CD8-positive, alpha-beta memory T cell (primary cell): ENCODE data around the gene PITPNC1. TPM values are rescaled to one million over a fixed set of nuclear protein-coding genes. Genes with fewer than 3 reads are reported as not detected.

Source experiments
- CTCF ChIA-PET: fragments of 350-600 bp; sonication (Branson Sonifier 250); formaldehyde crosslinking; loops from one replicate; lab custom pipeline; 2021; ENCODE audit warnings: antibody characterized with exemption; lab: Charles Lee
- POLR2A ChIA-PET: fragments of 350-600 bp; sonication (Branson Sonifier 250); formaldehyde crosslinking; loops from one replicate; lab custom pipeline; 2021; ENCODE audit warnings: antibody characterized with exemption; lab: Charles Lee
- DNase-seq, 5 donors: peaks; one replicate each; pipeline versions ENCODE4 v3.0.0 to v3.0.0-alpha.2; 2020 to 2022; ENCODE audit warnings: mixed read lengths in 1 of 5
- H3K27ac ChIP-seq: one replicate; pipeline ENCODE4 v1.7.0; 2013; ENCODE audit warnings: low read depth, mild to moderate bottlenecking, low read length, moderate library complexity
- H3K27me3 ChIP-seq: 2 replicates; pipeline ENCODE4 v1.7.0; 2013; ENCODE audit warnings: low read length, mild to moderate bottlenecking; ENCODE audit not compliant: insufficient read depth, poor library complexity, severe bottlenecking
- H3K36me3 ChIP-seq: 2 replicates; pipeline ENCODE4 v1.7.0; 2013; ENCODE audit warnings: mild to moderate bottlenecking, low read length, moderate library complexity; ENCODE audit not compliant: insufficient read depth
- H3K4me1 ChIP-seq: 2 replicates; pipeline ENCODE4 v1.7.0; 2013; ENCODE audit warnings: mild to moderate bottlenecking, low read length, moderate library complexity; ENCODE audit not compliant: insufficient read depth
- H3K4me3 ChIP-seq: 2 replicates; pipeline ENCODE4 v1.7.0; 2013; ENCODE audit warnings: mild to moderate bottlenecking, low read length
- H3K9me3 ChIP-seq: 2 replicates; pipeline ENCODE4 v1.7.0; 2013; ENCODE audit warnings: mild to moderate bottlenecking, low read length
- H3K27ac Mint-ChIP-seq, 8 donors: one replicate each; pipeline ENCODE4 v1.8.0; 2020 to 2021; ENCODE audit warnings: mixed read lengths in 8 of 8, mild to moderate bottlenecking in 6 of 8, inconsistent platforms in 3 of 8, moderate library complexity in 3 of 8
- H3K27me3 Mint-ChIP-seq, 2 donors: one replicate each; pipeline ENCODE4 v1.8.0; 2020 to 2021; ENCODE audit warnings: mixed read lengths in 2 of 2, mild to moderate bottlenecking in 1 of 2, moderate library complexity in 1 of 2
- H3K36me3 Mint-ChIP-seq, 3 donors: one replicate each; pipeline ENCODE4 v1.8.0; 2020 to 2021; ENCODE audit warnings: mixed read lengths in 3 of 3, inconsistent platforms in 1 of 3, mild to moderate bottlenecking in 1 of 3
- H3K4me1 Mint-ChIP-seq, 3 donors: one replicate each; pipeline ENCODE4 v1.8.0; 2020 to 2021; ENCODE audit warnings: mixed read lengths in 3 of 3, inconsistent platforms in 1 of 3, mild to moderate bottlenecking in 1 of 3
- H3K4me3 Mint-ChIP-seq, 7 donors: one replicate each; pipeline ENCODE4 v1.8.0; 2020 to 2021; ENCODE audit warnings: mixed read lengths in 7 of 7, mild to moderate bottlenecking in 6 of 7, moderate library complexity in 4 of 7, inconsistent platforms in 2 of 7
- H3K9me3 Mint-ChIP-seq, 5 donors: one replicate each; pipeline ENCODE4 v1.8.0; 2020 to 2022; ENCODE audit warnings: mixed read lengths in 5 of 5, mild to moderate bottlenecking in 3 of 5, moderate library complexity in 2 of 5, inconsistent platforms in 1 of 5
- polyA plus RNA-seq: library from polyadenylated mRNA; unstranded; fragments of 300-500 nt; fragmentation: Illumina TruSeq; gene quantifications from one replicate; pipeline ENCODE4 v1.2.3, GENCODE V29; 2021
- total RNA-seq, 2 experiments: library from RNA; stranded (reverse); gene quantifications; one replicate each; pipeline ENCODE4 v1.2.3, GENCODE V29; 2021

Gene PITPNC1
- total and polyA plus RNA-seq, 3 experiments from 2014 or later: 43.1 to 163 (median 45.1) TPM

DNA sequence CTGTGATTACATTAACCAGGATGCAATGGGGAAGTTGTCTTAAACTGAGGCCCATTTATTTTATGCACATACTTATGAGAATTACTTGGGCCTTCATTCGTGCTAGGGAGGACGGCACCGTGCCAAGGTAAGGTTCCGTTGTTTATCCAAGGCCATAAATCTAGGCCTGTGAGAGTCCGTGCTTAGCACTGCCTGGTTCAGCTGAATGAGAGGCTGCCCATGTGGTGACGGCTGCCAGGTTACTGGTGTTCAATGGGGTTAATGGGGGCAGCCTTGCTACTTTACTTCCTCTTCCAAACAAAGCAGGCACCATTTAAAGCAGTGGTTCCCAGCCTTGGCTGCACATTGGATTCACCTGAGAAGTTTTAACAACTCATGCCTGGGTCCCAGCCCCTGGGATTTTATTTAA lies 205.6 kb downstream of the PITPNC1 start:
- Mint-ChIP-seq H3K27me3 (peaks cover 0 to 1% of the 10 kb centered on the region in 2 donors), H3K9me3 (peaks cover 0 to 1% (median 0%) of the 10 kb centered on the region in 5 donors), H3K27ac (peak overlapping the region in 2 of 8 donors; percentile 54 to 77), H3K4me3 (no peak overlapping the region), H3K36me3 (peaks cover 3 to 80% (median 17%) of the 10 kb centered on the region in 3 donors), H3K4me1 (peaks cover 17 to 45% (median 19%) of the 10 kb centered on the region in 3 donors)
- Histone ChIP-seq H3K36me3 (peaks cover 11% of the 10 kb centered on the region), H3K9me3 (no peaks in the 10 kb centered on the region), H3K27ac (no peak overlapping the region), H3K4me3 (no peak overlapping the region), H3K4me1 (no peaks in the 10 kb centered on the region), H3K27me3 (no peaks in the 10 kb centered on the region)
- CTCF ChIA-PET: no interaction called here
- POLR2A ChIA-PET: no interaction called here
- DNase-seq: no peak

DNA sequence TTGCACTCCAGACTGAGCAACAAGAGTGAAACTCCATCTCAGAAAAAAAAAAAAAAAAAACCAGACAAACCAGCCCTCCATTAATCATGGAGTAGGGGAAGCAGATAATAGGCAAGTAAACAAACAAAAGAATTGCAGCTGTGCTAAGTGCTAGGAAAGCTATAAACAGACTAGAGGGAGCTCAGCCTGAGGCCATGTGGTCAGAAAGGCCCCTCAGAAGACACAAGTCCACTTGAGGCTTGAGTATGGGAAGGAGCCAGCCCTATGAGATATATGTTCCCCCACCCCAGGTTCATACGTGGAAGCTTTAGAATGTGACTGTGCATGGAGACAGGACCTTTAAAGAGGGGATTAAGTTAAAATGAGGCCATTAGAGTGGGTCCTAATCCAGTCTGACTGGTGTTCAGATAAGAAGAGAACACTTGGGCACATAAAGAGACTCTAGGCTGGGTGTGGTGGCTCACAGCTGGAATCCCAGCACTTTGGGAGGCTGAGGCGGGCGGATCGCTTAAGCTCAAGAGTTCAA lies 208.1 kb downstream of the PITPNC1 start:
- ChIA-PET CTCF (interaction anchor here (0.8 kb wide), 1 partner anchor 206 kb away, joined by 3 read pairs; no protein-coding TSS in a partner anchor), POLR2A (interaction anchor here (0.7 to 1.0 kb wide), 2 partner anchors 61 to 332 kb away, joined by 3 read pairs; no protein-coding TSS in a partner anchor)
- no peaks in the 10 kb centered on the region for H3K27me3 ChIP-seq
- Mint-ChIP-seq H3K27ac (peak overlapping the region in 1 of 8 donors; percentile 54), H3K27me3 (peaks cover 0 to 1% of the 10 kb centered on the region in 2 donors), H3K4me1 (peaks cover 23 to 57% (median 36%) of the 10 kb centered on the region in 3 donors), H3K36me3 (peaks cover 3 to 72% (median 14%) of the 10 kb centered on the region in 3 donors), H3K9me3 (no peaks in the 10 kb centered on the region), H3K4me3 (no peak overlapping the region)
- H3K36me3 ChIP-seq: peaks cover 6% of the 10 kb centered on the region
- H3K4me3 ChIP-seq: no peak overlapping the region
- H3K27ac ChIP-seq: no peak overlapping the region
- no peaks in the 10 kb centered on the region for H3K9me3 ChIP-seq
- no peaks in the 10 kb centered on the region for H3K4me1 ChIP-seq
- no peak for DNase-seq

DNA sequence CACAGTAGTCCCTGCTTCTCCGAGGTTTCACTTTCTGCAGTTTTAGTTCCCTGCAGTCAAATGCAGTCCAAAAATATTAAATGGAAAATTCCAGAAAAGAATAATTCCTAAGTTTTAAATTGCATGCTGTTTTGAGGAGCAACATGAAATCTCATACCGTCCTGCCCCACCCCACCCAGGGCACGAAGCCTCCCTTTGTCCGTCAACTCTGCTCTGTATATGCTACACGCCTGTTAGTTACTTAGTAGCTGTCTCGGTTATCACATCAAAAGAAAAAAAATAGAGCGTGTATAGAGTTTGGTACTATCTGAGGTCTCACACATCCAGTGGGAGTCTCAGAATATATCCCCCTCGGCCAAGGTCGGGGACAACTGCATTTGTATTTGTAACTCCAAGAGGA lies 211.2 kb downstream of the PITPNC1 start:
- Histone ChIP-seq H3K4me1 (no peaks in the 10 kb centered on the region), H3K4me3 (no peak overlapping the region), H3K27ac (no peak overlapping the region), H3K9me3 (no peaks in the 10 kb centered on the region), H3K36me3 (no peaks in the 10 kb centered on the region), H3K27me3 (no peaks in the 10 kb centered on the region)
- H3K4me3 Mint-ChIP-seq: no peak overlapping the region
- no peaks in the 10 kb centered on the region for H3K9me3 Mint-ChIP-seq
- H3K36me3 Mint-ChIP-seq: peaks cover 3 to 63% (median 18%) of the 10 kb centered on the region in 3 donors
- peaks cover 20 to 64% (median 42%) of the 10 kb centered on the region in 3 donors for H3K4me1 Mint-ChIP-seq
- ChIA-PET POLR2A (no interaction called here), CTCF (no interaction called here)
- peaks cover 0 to 1% of the 10 kb centered on the region in 2 donors for H3K27me3 Mint-ChIP-seq
- no peak for DNase-seq
- peak overlapping the region in 5 of 8 donors; percentile 10 to 85 (median 62) for H3K27ac Mint-ChIP-seq

DNA sequence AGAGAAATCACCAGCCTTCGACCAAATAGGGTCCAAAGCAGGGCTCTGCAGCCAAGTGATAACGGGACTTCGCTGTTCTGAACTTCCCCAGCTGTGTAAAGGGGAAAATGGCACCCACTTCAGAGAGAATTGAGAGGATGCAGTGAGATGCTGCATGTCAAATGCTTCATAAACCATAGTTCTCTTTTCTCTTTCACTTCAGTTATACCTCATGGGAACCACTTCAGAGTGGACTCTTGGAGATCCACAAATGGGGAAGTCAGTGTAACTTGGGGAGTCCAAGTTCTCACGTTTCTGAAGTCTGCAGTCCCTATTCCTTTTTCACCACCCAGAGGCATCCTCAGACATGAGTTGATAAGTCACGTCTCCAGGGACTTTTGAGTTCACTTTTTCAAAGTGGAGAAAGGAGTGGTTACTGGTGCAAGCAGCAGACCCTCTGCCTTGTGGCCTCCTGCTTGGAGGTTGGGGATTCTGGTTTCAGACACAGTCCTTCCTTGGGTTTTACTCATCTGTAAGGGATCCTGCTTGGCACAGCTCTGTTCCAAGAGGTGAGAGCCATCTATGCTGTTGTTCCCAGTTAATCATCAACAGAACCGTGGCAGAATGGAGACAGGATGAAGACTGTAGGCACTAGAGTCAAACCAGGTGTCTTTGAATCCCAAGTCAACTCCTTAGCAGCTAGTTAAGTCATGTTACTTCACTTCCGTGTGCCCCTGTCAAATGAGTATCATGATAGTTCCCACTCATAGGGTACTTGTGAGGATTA lies 217.2 kb downstream of the PITPNC1 start:
- no peaks in the 10 kb centered on the region for H3K27me3 ChIP-seq
- ChIA-PET CTCF (interaction anchor here (1.0 to 3.3 kb wide), 2 partner anchors 11 to 219 kb away, joined by 3 to 18 read pairs; no protein-coding TSS in a partner anchor), POLR2A (no interaction called here)
- H3K4me3 ChIP-seq: no peak overlapping the region
- no peaks in the 10 kb centered on the region for H3K9me3 ChIP-seq
- Mint-ChIP-seq H3K4me3 (no peak overlapping the region), H3K4me1 (peaks cover 19 to 60% (median 35%) of the 10 kb centered on the region in 3 donors), H3K9me3 (no peaks in the 10 kb centered on the region), H3K27ac (peak overlapping the region in 5 of 8 donors; percentile 17 to 69 (median 32)), H3K36me3 (peaks cover 0 to 45% (median 17%) of the 10 kb centered on the region in 3 donors), H3K27me3 (no peaks in the 10 kb centered on the region)
- no peaks in the 10 kb centered on the region for H3K36me3 ChIP-seq
- no peaks in the 10 kb centered on the region for H3K4me1 ChIP-seq
- no peak for DNase-seq
- no peak overlapping the region for H3K27ac ChIP-seq

DNA sequence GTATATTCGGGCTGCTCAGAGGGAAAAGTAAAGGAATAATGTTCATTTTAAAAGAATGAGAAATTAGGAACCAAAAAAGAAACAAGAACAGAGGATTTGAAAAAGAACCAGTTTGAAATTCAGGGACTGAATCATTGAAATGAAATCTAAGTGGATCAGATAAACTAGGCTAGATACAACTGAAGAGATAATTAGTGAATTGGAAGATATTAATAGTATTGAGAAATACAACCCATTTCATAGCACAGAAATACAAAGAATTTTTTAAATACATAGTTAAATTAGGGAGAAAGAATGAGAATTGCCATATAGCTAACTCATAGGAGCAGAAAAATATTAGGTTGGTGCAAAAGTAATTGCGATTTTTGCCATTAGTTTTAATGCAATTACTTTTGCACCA lies 223.3 kb downstream of the PITPNC1 start:
- Histone ChIP-seq H3K27ac (no peak overlapping the region), H3K4me3 (no peak overlapping the region), H3K36me3 (no peaks in the 10 kb centered on the region), H3K27me3 (no peaks in the 10 kb centered on the region), H3K9me3 (no peaks in the 10 kb centered on the region), H3K4me1 (no peaks in the 10 kb centered on the region)
- Mint-ChIP-seq H3K27ac (peak overlapping the region in 4 of 8 donors; percentile 1 to 63 (median 44)), H3K4me1 (peaks cover 26 to 51% (median 44%) of the 10 kb centered on the region in 3 donors), H3K9me3 (no peaks in the 10 kb centered on the region), H3K4me3 (no peak overlapping the region), H3K36me3 (peaks cover 0 to 21% (median 2%) of the 10 kb centered on the region in 3 donors), H3K27me3 (peaks cover 0 to 2% of the 10 kb centered on the region in 2 donors)
- POLR2A ChIA-PET: no interaction called here
- DNase-seq: no peak
- CTCF ChIA-PET: interaction anchor here (3.2 kb wide), 1 partner anchor 226 kb away, joined by 16 read pairs; no protein-coding TSS in a partner anchor

DNA sequence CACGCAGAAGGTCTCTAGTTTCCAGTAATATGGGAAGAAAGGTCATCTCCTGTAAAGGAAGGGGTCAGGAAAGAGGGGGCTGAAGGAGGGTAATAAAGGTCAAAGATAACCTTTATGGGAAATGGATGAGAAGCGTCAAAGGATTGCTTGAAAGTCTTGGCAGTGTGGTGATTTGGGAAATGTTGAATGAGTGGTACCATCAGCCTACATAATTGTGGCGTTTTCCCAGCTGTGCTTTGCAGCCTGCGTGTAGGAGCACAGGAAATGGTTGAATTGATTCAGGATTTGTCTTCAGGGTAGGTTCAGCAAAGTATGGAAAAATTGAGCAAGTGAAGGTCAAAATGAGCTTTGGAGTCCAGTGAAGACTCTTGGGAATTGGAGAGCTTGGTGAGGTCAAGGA lies 224.8 kb downstream of the PITPNC1 start:
- Histone ChIP-seq H3K36me3 (peaks cover 6% of the 10 kb centered on the region), H3K4me3 (no peak overlapping the region), H3K4me1 (no peaks in the 10 kb centered on the region), H3K27me3 (no peaks in the 10 kb centered on the region), H3K27ac (no peak overlapping the region), H3K9me3 (no peaks in the 10 kb centered on the region)
- Mint-ChIP-seq H3K27me3 (peaks cover 0 to 2% of the 10 kb centered on the region in 2 donors), H3K36me3 (peaks cover 0 to 27% (median 2%) of the 10 kb centered on the region in 3 donors), H3K27ac (peak overlapping the region; percentile 9 to 82 (median 52)), H3K4me1 (peaks cover 25 to 51% (median 40%) of the 10 kb centered on the region in 3 donors), H3K9me3 (no peaks in the 10 kb centered on the region), H3K4me3 (no peak overlapping the region)
- ChIA-PET CTCF (interaction anchor here (0.9 to 3.2 kb wide), 6 partner anchors 13 to 230 kb away, joined by 3 to 16 read pairs (median 6); no protein-coding TSS in a partner anchor), POLR2A (interaction anchor here (0.9 kb wide), 1 partner anchor 224 kb away, joined by 3 read pairs; no protein-coding TSS in a partner anchor)
- no peak for DNase-seq

DNA sequence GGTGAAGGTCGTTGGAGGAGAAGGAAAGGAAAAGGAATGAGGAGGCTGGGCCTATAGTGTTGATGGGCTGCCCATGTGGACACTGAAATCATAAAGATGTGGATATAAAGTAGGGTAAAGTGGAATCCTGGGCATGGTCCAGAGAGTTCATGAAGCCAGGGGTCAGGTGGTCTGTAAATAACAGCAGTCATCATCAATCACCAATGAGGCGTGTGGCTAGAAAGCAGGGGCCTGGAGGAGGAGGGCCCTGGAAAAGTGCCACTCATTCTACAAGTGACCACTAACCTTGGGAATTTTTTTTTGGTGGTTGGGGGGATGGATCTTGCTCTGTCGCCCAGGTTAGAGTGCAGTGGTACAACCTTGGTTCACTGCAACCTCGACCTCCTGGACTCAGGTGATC lies 225.4 kb downstream of the PITPNC1 start:
- CTCF ChIA-PET: interaction anchor here (0.9 to 3.2 kb wide), 9 partner anchors 9 to 230 kb away, joined by 3 to 16 read pairs (median 5); partner anchors contain the start of gene PITPNC1
- Histone ChIP-seq H3K4me3 (no peak overlapping the region), H3K9me3 (no peaks in the 10 kb centered on the region), H3K36me3 (peaks cover 6% of the 10 kb centered on the region), H3K27ac (no peak overlapping the region), H3K27me3 (no peaks in the 10 kb centered on the region), H3K4me1 (no peaks in the 10 kb centered on the region)
- POLR2A ChIA-PET: interaction anchor here (0.9 kb wide), 1 partner anchor 224 kb away, joined by 3 read pairs; no protein-coding TSS in a partner anchor
- Mint-ChIP-seq H3K27me3 (peaks cover 0 to 2% of the 10 kb centered on the region in 2 donors), H3K36me3 (peaks cover 0 to 31% (median 2%) of the 10 kb centered on the region in 3 donors), H3K4me1 (peaks cover 25 to 54% (median 40%) of the 10 kb centered on the region in 3 donors), H3K27ac (peak overlapping the region; percentile 9 to 82 (median 60)), H3K9me3 (no peaks in the 10 kb centered on the region), H3K4me3 (no peak overlapping the region)
- no peak for DNase-seq
